Osteocyte (in vitro differentiated cells): ENCODE measurements around the gene LCLAT1. TPM values are rescaled to one million over a fixed set of nuclear protein-coding genes. Genes with fewer than 3 reads are reported as not detected.

ENCODE experiments used
- DNase-seq: peaks from one replicate; pipeline ENCODE4 v3.0.0; 2021; ENCODE audit warnings: mixed read lengths; ENCODE audit not compliant: unreplicated experiment; ENCODE audit errors: extremely low spot score
- H3K27ac Mint-ChIP-seq: one replicate; pipeline ENCODE4 v1.8.0; 2021; ENCODE audit warnings: mild to moderate bottlenecking, mixed read lengths; ENCODE audit not compliant: unreplicated experiment
- H3K27me3 Mint-ChIP-seq: one replicate; pipeline ENCODE4 v1.8.0; 2021; ENCODE audit warnings: mixed read lengths; ENCODE audit not compliant: unreplicated experiment
- H3K36me3 Mint-ChIP-seq: one replicate; pipeline ENCODE4 v1.8.0; 2021; ENCODE audit warnings: mixed read lengths; ENCODE audit not compliant: unreplicated experiment
- H3K4me1 Mint-ChIP-seq: one replicate; pipeline ENCODE4 v1.8.0; 2021; ENCODE audit warnings: mixed read lengths; ENCODE audit not compliant: unreplicated experiment
- H3K4me3 Mint-ChIP-seq: one replicate; pipeline ENCODE4 v1.8.0; 2021; ENCODE audit warnings: mild to moderate bottlenecking, moderate library complexity, mixed read lengths; ENCODE audit not compliant: unreplicated experiment
- H3K9me3 Mint-ChIP-seq: one replicate; pipeline ENCODE4 v1.8.0; 2021; ENCODE audit warnings: mixed read lengths; ENCODE audit not compliant: unreplicated experiment
- CTCF ChIP-seq: fragments of 200-600 bp; sonication (generic); IDR thresholded peaks from 2 replicates; pipeline ENCODE4 v1.5.0; 2021; ENCODE audit warnings: antibody characterized with exemption, mild to moderate bottlenecking, moderate library complexity
- total RNA-seq: library from RNA; stranded (reverse); gene quantifications from 2 replicates; pipeline ENCODE4 v1.2.1, GENCODE V29; 2021

Gene LCLAT1
- total RNA-seq, 1 donor from 2014 or later, result 13.6 TPM

GRCh38 chr2:30448866-30449265 is 1.8 kb downstream of the LCLAT1 start:
- Mint-ChIP-seq H3K27ac (no peak overlapping the region), H3K9me3 (no peaks in the 10 kb centered on the region), H3K4me1 (peaks cover 18% of the 10 kb centered on the region), H3K36me3 (peaks cover 2% of the 10 kb centered on the region), H3K4me3 (peak overlapping the region; percentile 84), H3K27me3 (no peaks in the 10 kb centered on the region)
- no peak for TF ChIP-seq CTCF
- no peak for DNase-seq

GRCh38 chr2:30450025-30450424 is 3.0 kb downstream of the LCLAT1 start:
- Mint-ChIP-seq H3K27ac (no peak overlapping the region), H3K27me3 (no peaks in the 10 kb centered on the region), H3K9me3 (no peaks in the 10 kb centered on the region), H3K4me3 (no peak overlapping the region), H3K36me3 (peaks cover 2% of the 10 kb centered on the region), H3K4me1 (peaks cover 18% of the 10 kb centered on the region)
- no peak for TF ChIP-seq CTCF
- DNase-seq, result no peak

- TF ChIP-seq CTCF, result no peak
- no peak overlapping the region for H3K4me3 Mint-ChIP-seq
- H3K36me3 Mint-ChIP-seq, result peaks cover 4% of the 10 kb centered on the region
- no peaks in the 10 kb centered on the region for H3K9me3 Mint-ChIP-seq
- H3K4me1 Mint-ChIP-seq, result peaks cover 5% of the 10 kb centered on the region
- H3K27ac Mint-ChIP-seq, result no peak overlapping the region
- no peaks in the 10 kb centered on the region for H3K27me3 Mint-ChIP-seq
- DNase-seq, result no peak
Measured at GRCh38 chr2:30453498-30453897, 6.5 kb downstream of the LCLAT1 start.

- Mint-ChIP-seq H3K9me3 (no peaks in the 10 kb centered on the region), H3K36me3 (peaks cover 4% of the 10 kb centered on the region), H3K27ac (no peak overlapping the region), H3K27me3 (no peaks in the 10 kb centered on the region), H3K4me3 (no peak overlapping the region), H3K4me1 (no peaks in the 10 kb centered on the region)
- no peak for TF ChIP-seq CTCF
- DNase-seq, result no peak
Measured at GRCh38 chr2:30454571-30454970, 7.5 kb downstream of the LCLAT1 start.

GRCh38 chr2:30455114-30455738 is 8.2 kb downstream of the LCLAT1 start:
- H3K4me3 Mint-ChIP-seq, result no peak overlapping the region
- H3K4me1 Mint-ChIP-seq, result no peaks in the 10 kb centered on the region
- no peak overlapping the region for H3K27ac Mint-ChIP-seq
- no peak for DNase-seq
- H3K9me3 Mint-ChIP-seq, result no peaks in the 10 kb centered on the region
- no peak for TF ChIP-seq CTCF
- peaks cover 2% of the 10 kb centered on the region for H3K36me3 Mint-ChIP-seq
- H3K27me3 Mint-ChIP-seq, result no peaks in the 10 kb centered on the region
